ENCODE measurements around the gene ATRNL1.
A peak's percentile ranks its signal among the peaks of the same experiment; 100 is the strongest.
"Not testable (repeated sequence)": the region's sequence is repeated elsewhere in the genome, so short reads cannot be mapped to it uniquely, and the experiment has no call there.

Gene ATRNL1

DNA sequence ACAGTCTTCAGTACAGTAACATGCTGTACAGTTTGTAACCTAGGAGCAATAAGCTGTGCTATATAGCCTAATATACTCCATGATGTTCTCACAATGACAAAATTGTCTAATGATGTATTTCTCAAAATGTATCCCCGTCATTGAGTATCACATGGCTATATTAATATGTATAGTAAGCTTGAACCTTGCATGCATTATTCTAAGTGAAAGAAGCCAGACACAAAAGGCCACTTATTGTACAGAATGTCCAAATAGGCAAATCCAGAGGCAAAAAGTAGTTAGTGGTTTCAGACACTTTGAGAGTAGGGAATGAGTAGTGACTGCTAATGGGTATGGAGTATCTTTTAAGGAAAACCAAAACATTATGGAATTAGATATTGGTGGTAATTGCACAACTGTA lies 545.1 kb downstream of the ATRNL1 start:
- no peak for DNase-seq

DNA sequence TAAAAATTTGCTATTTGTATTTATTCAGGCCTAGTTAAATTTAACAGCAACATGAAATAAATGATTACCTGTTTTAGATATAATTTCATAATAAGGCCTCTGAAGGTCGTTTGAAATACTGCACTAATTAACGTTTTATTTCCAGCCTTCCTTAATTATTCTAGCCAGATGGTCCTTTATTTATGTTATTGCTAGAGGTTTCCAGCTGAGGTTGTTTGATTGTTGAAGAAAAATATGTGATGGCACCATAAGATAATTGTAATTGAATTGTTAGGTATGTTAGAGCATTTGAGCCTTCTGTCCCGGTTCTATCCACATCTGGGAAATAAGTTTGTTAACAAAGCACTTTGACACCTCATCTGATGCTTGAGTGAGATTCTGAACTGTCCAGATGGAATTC lies 556.1 kb downstream of the ATRNL1 start:
- DNase-seq = no peak

DNA sequence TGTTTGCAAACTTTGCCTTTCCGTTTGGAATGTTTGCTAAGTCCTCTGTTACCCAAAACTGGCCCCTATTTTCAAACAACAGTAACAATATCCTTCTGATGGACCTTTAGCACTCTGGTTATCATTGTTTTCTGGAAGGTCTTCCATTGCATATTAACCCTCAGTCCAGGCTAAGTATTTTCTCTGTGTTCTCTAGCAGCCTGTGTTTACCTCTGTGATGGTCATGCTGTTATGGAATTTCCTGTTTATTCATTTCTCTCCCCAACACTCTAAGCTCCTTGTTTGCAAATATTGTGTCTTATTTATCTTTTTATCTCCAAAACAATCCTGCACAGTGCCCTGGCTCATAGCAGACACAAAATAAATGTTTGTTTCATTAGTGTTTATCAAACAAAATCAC lies 560.3 kb downstream of the ATRNL1 start:
- DNase-seq = no peak

DNA sequence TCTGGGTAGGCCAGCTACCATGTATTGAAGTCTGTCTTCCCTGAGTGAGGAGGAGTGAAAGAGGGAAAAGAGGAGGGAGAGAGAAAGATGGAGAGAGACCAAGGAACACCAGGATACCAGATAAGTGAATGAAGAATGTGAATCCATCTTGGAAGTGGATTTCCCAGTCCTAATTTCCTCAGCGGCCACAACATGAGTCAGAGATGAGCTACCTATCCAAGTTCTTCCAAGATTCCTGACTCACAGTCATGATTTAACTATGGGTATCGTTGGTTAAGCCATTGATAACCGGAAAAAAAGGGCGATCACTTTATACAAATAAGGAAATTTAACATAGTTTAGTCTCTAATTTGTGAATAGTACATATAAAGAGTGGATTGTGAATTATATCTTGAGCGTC lies 561.8 kb downstream of the ATRNL1 start:
- no peak for DNase-seq

DNA sequence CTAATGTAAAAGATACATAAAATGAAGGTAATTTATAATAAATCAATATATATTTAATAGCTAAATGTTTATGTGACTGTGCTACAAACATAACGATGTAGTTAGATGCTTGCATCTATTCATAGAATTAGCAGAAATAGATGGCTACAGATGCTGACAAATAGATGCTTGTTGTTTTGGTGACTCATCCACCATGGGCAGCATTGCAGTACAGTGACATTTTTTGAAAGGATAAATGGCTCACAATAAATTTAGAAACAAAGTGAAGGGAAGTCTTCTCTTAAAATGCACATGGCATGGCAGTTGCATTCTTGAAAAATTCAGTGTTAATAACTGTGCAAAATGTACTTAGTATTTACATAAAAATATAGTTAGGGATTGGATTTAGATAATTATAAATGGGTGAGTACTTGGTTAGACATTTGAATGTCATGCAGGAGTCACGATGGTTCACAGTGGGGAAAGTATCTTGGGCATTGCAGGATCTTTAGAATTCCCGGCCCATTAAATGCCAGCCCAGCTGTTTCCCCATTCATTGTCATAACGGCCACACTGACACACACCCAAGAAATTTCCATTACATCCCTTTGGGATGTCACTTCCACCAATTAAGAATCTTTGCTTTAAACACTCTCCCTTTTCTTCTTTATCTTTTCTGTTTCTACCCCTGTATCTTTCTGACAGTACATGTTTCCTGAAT lies 564.1 kb downstream of the ATRNL1 start:
- DNase-seq = no peak

DNA sequence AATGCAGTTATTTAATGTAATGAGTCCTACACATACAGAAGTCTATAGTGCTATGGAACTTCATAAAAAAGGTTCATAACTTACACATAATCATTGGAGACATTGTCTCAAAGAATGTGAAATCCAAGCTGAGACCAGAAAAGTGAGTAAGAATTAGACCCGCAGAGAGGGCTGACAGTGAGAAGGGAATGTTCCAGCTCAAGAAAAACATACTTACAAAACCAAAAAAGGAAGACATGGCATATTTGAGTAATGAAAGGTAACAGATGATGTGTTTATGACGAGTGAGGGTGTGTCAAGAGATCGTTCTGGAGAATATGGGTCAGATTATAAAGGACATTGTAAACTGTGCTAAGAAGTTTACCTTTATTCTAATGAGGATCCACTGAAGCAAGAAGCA lies 566.5 kb downstream of the ATRNL1 start:
- DNase-seq = no peak

DNA sequence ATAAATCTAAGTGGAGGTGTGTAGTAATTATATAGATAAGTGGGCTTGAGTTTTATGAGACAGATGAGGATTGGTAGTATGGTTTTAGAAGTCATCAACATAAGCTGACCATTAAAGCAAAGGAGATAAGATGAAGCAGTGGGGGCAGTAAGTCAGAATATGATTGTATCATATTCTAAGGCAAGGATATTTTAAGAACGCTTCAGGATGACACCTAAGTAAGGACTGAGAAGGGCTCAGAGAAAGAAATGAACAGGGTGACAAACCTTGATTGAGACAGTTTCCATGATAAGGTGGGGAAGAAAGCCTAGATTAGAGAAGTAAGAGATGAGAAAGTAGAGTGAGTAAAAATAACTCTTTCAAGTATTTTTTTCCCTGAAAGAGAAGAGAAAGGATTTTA lies 567.2 kb downstream of the ATRNL1 start:
- DNase-seq = no peak

DNA sequence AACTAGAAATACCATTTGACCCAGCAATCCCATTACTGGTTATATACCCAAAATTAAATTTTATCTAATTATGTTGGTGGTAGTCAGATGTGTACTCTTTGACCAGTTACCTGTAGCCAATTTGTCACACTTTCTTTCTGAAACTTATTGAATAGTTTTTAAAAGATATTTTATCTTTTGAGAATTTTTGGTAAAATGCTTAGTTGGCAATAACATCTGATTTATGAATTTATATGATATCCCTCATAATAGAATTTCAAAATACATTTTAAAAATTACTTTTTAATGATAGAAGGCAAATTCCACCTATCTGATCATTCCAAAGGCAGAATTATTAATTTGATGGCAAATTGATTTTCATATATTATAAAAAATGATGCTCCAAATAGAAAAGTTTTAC lies 569.3 kb downstream of the ATRNL1 start:
- no peak for DNase-seq

DNA sequence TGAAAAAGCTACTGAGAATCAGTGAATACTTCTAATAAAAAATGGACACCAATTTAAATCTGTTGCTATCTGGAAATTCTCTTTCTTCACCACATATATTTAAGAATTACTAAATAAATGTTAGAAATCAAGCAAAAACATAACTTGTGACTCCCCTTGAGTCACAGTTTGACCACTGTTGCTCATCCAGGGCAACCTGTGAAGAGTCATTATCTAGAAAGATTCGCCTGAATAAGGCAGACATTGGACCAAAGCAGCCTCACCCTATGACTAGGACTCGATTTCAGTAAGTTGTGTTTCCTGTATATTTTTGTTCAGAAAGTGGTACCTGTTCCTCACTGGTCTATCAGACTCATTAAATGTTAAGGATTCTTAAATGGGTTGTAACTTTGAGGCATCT lies 572.4 kb downstream of the ATRNL1 start:
- no peak for DNase-seq

DNA sequence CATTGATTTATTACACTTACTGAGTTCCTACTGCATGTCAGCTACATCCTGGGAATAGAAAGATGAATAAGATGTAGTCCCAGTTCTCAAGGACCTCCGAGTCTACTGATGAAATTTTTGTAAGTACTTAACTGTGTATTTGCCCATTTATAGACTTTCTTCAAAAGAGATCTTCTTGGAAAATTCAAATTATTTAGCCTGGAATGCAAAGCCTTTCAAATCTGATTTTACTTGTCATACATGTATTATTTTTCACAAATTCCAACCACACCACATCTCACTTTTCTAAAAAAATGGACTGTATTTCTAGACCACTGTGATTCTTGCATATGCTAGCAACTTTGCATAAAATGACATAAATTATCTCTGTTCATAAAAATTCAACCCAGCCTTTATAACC lies 581.3 kb downstream of the ATRNL1 start:
- no peak for DNase-seq

DNA sequence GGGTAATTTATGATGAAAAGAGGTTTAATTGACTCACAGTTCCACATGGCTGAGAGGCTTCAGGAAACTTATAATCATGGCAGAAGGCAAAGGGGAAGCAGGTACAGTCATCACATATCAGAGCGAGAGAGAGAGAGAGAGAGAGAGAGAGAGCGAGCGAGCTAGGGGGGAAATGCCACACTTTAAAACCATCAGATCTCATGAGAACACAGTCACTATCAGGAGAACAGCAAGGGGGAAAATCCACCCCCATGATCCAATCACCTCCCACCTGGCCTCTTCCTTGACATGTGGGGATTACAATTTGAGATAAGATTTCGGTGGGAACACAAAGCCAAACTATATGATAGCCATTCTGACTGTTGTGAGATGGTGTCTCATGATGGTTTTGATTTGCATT lies 603.6 kb downstream of the ATRNL1 start:
- no peak for DNase-seq

DNA sequence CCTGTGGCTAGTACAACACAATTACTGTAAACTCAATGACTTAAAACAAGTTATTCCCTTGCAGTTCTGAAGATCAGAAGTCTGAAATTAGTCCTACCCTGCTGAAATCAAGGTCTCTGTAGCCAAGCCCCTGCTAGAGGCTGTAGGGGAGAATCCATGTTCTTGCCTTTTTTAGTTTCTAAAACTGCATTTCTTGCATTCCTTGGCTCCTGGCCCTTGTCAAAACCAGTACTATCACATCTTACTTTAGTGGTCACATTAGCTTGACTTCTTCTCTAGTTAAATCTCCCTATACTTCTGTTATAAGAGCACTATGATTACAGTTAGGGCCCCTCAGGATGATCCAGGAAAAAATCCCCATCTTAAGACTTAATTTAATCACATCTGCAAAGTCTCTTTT lies 612.9 kb downstream of the ATRNL1 start:
- no peak for DNase-seq

DNA sequence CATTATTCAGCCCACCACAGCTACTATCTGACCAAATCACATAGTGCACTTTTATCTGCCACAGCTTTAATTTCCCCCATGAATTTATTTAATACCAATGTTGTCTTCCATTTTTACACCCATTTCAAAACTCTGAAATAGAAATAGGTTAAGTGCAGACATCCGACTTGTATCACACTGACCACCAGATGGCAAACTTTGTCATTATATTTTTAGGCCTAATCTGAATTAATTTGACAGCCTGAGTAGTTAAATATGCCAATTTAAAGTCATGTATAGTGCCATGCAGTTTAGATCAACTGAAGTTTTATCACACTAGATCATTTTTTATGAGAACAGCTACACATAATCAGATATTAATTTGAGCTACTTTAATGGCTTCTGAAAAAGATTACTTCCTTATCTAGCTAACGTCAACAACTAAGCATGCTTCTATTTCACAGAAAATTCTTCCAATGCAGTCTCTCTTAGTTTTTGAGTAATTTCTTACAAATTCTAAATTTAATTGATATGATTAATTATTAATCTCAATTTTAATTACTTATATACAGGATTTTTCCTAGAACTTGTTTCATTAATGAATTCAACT lies 613.4 kb downstream of the ATRNL1 start:
- peak; percentile 57 for DNase-seq

DNA sequence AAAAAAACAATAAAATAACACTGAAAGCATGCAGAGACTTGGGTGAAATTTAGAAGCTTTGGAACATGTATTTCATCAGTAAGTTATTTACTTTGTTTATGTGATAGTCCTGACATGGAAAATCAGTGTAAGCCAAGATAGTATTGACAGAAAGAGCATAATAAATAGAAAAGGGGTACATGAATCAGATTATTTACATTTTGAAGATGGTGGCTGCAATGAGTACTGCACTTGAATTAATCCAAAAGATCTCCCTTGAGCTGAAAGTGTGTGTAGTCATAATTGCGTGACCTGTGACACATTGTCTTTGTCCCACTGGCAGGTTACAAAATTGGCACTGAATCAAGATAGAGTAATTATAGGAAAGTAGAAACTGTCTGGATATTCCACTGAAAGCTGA lies 617.0 kb downstream of the ATRNL1 start:
- DNase-seq = no peak

DNA sequence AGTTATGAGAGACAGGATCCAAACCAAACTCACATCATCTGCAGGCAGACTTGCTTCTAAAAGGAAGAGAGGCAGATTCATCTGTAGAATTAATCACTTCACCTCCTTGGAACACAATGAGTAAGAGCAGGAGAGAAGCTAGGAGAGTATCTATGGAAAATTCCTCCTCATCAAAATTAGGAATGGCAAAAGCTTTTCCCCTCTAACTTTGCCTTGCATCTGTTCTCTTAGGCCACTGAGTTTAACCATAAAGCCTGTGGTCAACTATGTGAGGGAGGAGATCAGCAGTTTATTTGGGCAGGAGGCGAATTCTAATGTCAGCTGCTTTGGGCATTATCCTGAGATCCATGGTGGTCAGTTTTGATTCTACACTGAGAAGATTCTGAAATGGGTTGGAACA lies 618.1 kb downstream of the ATRNL1 start:
- no peak for DNase-seq

DNA sequence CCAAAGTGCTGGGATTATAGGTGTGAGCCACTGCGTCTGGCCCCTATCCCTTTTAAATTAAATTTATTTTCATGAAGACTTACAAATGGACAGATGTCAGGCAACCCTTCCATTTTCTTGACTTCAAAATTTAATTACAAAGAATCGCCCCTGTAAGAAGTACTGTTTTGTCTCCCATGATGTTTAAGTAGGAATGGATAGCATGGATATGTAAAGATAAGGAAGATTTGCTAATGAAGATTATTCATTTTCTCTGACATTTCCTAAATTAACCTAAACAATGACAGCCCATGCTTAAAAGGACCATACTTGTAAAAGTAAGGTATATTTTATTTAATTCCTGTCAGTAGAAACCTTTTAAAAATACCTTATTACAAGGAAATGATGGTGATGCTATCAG lies 627.0 kb downstream of the ATRNL1 start:
- DNase-seq = no peak

DNA sequence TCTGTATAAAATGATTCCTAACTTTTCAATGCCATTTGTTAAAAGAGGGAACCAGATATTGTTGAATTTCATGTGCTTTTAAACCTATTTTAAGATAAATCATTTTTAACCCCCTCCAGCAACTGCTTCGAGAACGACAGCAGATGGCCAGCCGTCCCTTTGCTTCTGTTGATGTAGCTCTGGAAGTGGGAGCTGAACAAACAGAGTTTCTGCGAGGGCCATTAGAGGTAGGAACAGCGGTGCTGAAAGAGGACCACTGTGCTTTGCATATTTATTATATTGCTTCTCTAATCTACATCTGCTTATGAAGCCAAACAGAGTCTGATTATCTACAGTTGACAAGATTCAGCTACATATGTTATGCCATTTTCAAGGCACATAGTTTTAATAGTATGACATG lies 634.0 kb downstream of the ATRNL1 start:
- DNase-seq = no peak

DNA sequence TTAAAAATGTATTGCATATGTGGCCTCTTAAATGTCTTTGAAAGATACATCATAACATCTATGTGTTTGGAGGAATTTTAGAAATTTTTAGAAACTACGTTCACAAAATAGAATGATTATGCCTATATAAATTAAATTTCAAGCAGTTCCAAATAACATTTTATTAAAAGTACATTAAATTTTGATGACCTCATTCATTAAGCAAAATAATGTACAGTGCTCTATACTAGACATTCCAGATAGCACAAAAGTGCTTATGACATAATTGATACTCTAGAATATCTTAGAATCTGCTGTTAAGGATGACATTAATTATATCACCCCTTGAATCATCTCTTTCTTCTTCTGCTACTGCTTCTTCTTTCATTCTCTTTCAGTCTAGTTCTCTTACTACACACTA lies 650.9 kb downstream of the ATRNL1 start:
- DNase-seq = no peak

DNA sequence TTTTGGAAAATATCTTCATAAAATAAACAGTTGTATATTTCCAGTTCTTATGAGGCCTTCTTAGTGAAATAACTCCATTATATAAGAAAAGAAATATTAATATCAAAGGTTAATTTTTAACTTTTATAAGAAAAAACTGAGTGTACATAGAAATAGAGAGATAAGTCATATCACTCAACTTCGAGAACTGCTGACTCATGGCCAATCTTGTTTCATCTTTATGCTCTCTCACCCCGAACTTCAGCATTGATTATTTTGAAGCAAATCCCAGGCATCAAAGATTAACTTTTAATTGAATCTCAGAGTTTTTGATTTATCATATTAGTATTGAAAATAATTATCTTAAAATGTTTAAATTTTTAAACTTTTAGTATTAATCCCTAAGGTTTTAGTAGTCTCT lies 652.8 kb downstream of the ATRNL1 start:
- DNase-seq = no peak

DNA sequence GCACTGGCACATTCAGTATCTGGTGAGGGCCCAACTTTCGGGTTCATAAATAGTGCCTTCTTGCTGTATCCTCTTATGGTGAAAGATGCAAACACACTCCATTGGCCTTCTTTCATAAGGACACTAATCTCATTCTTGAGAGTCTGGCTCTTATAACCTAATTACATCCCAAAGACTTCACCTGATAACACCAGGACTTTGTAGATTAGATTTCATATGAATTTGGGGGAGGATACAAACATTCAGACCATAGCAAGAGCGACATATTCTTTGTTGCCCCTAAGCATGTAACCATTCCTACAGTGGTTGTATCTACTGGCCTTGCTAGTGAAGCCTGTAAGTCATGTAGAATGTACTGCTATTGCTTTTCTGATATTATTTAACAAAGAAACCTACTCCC lies 654.6 kb downstream of the ATRNL1 start:
- no peak for DNase-seq

DNA sequence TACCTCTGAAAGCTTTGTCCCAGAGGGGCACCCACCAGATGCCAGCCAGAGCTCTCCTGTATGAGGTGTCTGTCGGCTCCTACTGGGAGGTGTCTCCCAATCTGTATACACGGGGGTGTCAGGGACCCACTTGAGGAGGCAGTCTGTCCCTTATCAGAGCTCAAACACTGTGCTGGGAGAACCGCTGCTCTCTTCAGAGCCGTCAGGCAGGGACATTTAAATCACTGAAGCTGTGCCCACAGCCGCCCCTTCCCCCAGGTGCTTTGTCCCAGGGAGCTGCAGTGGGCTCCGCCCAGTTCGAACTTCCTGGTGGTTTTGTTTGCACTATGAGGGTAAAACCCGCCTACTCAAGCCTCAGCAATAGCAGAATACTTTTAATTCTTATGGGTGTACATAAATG lies 665.3 kb downstream of the ATRNL1 start:
- DNase-seq = not testable (repeated sequence)

DNA sequence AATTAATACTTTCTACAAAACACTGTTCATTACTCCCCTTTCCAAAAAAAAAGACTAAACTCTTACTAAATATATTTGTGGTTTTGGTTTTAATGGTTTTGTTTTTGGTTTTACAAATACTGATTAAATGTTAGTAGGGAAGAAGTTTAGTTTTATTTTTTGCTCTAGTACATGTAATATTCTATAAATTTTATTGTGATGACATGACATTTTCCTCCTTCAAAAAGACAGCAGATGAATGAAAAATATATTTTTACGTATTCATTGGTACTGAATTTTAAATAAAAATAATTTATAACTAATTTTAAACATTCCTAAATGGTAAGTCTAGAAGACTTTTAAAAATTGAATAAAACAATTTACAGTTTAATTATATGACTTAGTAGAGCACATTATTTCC lies 667.0 kb downstream of the ATRNL1 start:
- DNase-seq = no peak

DNA sequence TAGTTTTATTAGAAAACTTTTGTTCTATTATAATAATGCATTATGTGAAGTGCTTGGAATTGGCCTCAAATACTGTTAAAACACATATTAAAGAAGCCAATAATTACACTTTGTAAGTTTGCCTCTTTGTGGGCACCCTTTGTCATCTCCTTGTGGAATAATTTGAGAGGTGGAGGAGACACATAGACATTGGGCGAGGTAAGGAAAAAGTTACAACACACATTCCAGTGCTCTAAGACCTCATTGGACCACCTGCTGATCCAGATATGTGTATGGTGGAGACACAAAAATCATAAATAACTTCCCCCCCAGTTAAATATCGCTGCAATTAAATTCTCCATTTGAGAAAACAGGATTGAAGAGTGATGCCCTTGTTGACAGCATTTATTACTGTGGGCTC lies 668.0 kb downstream of the ATRNL1 start:
- DNase-seq = no peak

DNA sequence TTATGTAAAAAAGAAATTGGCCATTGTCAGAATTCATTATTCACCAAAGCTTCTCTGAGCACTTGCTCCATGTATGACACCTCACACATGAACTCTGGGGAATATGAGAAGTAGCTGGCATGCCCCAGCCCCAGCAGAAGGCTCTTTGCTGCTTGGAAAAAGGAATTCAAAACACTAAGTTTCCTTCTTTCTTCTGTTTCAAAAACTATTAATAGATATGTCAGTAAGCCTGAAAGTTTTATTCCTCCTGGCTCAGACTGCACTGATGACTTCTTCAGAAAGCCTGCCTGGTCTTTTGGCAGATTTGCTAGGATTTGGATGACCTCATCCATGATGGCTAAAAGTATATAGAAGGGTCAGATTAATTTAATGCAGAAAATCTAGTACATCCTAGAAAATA lies 668.9 kb downstream of the ATRNL1 start:
- no peak for DNase-seq

DNA sequence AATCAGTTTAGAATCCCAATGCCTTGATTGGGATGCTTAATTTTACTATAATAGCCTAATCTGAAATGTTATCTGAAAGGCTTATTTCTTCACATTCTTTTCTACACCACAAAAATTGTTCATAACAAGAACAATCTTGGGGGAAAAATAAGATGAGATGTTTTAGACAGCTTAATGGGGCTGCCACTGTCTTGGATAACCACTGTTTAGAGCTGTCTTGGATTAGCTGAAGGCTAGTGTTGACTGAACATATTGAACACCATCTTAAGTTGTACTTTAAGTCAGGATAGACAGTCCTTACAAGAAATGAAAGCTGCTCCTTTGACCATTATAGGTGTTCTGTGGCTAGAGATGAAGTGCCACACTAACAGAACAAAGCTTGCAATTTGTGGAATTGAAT lies 678.6 kb downstream of the ATRNL1 start:
- no peak for DNase-seq
